ENCODE results near the gene TMEM186.
A peak's percentile ranks its signal among the peaks of the same experiment; 100 is the strongest.
"Not testable (repeated sequence)": the region's sequence is repeated elsewhere in the genome, so short reads cannot be mapped to it uniquely, and the experiment has no call there.

The TMEM186 gene, protein sequence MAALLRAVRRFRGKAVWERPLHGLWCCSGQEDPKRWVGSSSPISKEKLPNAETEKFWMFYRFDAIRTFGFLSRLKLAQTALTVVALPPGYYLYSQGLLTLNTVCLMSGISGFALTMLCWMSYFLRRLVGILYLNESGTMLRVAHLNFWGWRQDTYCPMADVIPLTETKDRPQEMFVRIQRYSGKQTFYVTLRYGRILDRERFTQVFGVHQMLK

DNA sequence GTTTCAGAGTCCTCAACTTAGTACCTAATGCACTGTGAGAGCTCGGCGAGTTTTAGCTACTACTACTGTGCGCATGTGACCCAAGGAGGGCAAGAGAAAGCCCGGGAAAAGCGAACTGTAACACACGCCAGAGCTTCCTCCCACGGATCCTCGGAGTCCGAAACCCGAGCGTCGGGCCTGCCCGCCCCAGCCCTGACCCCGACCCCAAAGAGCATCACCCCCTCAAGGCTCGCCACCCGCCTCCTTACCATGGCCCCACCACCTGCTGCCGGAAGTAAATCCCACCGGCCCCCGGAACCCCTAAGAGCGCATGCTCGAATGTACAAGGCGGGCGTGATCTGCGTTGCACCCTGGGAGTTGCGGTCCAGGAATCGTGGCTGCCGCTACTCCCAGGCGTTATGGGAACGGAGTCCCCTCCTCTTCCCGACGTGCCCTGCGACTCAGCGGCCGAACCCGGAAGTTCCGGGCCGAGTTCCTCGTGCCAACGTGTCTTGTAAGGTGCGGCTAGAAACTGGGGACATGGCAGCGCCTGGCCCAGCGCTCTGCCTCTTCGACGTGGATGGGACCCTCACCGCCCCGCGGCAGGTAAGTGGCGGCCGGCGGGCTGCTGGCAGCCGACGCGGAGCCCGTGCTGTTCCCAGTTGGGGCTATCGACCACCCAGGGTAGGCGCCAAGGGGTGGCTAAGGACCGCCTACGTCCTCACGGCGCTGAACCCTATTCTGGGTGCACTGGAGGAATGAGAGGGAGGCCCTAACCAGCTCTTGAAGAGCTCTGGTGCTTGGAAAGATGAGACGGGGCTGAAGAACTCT, at the start of gene TMEM186, which contains the start of gene PMM2:
TSS of gene TMEM186 (minus strand) at position 276 of the 810 bp plus-strand sequence. CDS start at position 251, 25 bp downstream.
TSS of gene PMM2 (plus strand) at position 476 of the 810 bp plus-strand sequence. CDS start at position 520, 44 bp downstream.
- peak; percentile 85 for DNase-seq (ENCODE audit: low read depth)

GRCh38 chr16:8847145-8847544, 49.7 kb upstream of the TMEM186 start:
- DNase-seq (ENCODE audit: low read depth): no peak

GRCh38 chr16:8846401-8846932, 49.0 kb upstream of the TMEM186 start:
- DNase-seq (ENCODE audit: low read depth): no peak

GRCh38 chr16:8845699-8846298, 48.4 kb upstream of the TMEM186 start:
- DNase-seq (ENCODE audit: low read depth): no peak

- DNase-seq (ENCODE audit: low read depth): not testable (repeated sequence)
Measured at GRCh38 chr16:8843296-8843695, 45.9 kb upstream of the TMEM186 start.

DNA sequence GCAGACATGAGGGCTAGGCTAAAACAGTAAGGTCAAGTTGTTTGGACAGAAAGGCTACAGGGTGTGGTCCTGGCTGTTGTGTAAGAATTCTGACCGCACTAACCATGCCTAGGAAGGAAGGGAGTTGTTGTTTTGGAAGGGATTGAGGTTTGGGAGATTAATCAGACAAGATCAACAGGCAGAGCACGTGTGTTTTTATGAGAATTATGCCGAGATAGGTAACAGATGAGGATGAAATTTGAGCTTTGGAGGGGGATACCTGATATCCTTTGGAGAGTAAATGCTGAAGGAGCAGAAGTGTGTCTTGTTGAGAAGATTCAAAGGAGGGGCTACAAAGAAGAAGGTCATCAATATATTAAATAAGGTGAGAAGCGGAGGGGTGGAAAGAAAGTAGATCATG, 44.6 kb upstream of the TMEM186 start:
- DNase-seq (ENCODE audit: low read depth): not testable (repeated sequence)

DNA sequence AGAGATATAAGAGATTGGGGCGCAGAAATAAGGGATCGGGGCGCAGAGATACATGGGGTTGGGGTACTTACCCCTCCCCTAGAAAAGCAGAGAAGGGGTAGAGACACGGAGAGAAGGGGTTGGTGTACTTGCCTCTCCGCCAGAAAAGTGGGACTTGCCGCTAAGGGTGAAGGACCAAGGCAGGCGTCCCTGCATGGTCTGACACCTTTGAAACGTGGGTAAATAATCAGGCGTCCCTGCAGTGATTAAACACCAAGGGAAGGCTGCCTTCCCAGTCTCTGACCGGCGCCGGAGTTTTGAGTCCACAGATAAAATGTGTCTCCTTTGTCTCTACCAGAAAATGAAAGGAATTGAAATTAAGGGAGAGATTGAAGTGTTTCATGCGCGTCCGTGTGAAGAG, 40.2 kb upstream of the TMEM186 start:
- not testable (repeated sequence) for DNase-seq (ENCODE audit: low read depth)

- not testable (repeated sequence) for DNase-seq (ENCODE audit: low read depth)
Measured at GRCh38 chr16:8836797-8837196, 39.4 kb upstream of the TMEM186 start.

DNA sequence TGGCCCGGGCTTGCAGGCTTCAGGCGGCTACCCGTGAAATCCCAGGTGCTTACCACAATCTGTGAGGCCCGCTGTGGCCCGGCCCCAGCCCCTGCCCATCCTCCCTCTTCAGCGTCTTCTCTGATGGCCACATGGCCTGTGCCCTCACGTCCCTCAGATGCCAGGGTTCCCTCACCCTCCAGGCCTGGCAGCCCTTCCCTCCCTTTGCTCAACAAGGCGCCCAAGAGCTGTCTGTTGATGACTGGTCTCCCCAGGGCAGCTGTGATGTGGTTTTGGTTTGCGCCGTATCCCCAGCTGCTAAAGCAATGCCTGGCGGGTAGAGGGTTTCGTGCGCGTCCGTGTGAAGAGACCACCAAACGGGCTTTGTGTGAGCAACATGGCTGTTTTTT, 35.3 kb upstream of the TMEM186 start:
- DNase-seq (ENCODE audit: low read depth): no peak

DNA sequence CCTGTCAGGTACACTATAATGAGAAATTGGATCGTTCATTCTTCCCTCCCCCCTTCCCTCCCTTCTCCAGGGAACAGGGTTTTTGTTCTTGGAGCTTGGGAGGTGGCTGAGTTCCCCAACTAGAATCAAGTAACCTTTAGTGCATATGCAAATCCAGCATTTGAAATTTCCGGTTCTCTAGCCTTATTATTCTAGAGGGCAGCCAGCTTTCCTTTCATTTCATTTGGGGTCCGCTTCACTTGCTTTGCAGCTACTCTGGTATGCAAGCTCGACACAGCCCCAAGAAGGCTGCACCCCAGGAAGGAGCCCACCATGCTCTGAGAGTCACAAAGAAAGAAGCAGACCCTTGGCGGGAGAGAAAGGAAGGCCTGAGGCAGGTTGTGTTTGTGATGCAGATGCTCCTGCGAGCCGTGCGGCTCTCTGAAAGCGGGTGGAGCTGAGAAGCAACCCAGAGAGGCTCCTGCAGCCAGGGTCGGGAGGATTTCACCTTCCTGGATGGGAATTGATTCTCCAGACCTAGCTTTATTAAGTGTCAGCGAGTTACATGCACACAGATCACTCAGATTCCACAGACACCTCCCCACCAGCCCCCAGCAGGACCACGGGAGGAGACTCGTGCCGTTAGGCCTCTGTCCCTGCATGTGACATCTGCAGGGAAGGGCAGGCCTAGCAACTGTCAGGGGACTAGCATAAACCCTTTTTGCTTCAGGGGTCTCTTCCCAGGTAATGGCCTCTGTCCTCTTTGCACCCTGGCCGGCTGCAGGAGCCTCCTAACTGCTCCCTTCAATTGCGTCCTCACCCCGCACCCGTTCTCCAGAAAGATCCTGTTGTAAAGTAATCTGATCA, 34.7 kb upstream of the TMEM186 start:
- DNase-seq (ENCODE audit: low read depth): no peak

DNA sequence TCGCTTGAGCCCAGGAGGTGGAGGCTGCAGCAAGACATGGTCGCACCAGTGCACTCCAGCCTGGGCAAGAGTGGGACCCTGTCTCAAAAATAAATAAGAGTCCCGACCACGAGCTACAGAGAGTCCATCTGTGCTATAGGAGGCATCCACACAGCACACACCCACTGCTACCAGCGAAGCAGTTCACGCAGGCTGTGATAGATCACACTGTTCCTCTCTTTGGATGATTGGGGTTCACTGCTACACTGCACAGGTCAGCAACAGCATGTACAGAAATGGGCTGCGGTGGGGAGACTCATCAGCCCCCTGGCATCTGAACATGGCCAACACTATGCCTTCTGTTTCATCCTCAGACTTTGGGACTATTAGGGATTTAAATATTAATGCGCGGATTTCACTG, 34.0 kb upstream of the TMEM186 start:
- no peak for DNase-seq (ENCODE audit: low read depth)

GRCh38 chr16:8828541-8829165, 31.2 kb upstream of the TMEM186 start:
- no peak for DNase-seq (ENCODE audit: low read depth)

DNA sequence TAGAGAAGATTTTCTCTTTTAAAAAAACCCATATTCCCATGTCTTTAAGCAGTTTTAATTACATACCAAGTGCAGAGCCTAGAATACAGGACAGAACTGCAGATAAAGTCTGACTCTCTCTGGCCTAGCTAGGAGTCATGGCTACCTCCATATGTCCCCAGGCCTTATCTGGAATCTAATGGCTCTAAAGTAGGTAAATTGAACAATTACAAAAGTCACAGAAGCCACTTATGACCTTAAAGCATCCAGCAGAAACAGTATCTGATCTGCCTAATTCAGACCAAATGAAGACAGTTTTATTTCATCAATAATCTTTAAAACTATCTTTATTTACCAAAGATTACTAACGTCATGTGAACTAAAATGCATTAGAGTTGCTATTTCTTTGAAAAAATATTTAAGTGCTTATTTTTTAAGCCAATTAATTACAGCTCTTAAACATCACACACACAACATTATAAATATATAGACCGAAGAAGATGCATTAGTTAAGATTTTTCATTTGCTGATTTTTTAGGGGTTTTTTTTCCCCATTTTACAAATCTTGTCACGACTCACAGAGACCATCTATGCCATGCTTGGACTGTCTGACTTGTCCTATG, 28.9 kb upstream of the TMEM186 start:
- no peak for DNase-seq (ENCODE audit: low read depth)

- no peak for DNase-seq (ENCODE audit: low read depth)
Measured at GRCh38 chr16:8822403-8822802, 25.0 kb upstream of the TMEM186 start.

DNA sequence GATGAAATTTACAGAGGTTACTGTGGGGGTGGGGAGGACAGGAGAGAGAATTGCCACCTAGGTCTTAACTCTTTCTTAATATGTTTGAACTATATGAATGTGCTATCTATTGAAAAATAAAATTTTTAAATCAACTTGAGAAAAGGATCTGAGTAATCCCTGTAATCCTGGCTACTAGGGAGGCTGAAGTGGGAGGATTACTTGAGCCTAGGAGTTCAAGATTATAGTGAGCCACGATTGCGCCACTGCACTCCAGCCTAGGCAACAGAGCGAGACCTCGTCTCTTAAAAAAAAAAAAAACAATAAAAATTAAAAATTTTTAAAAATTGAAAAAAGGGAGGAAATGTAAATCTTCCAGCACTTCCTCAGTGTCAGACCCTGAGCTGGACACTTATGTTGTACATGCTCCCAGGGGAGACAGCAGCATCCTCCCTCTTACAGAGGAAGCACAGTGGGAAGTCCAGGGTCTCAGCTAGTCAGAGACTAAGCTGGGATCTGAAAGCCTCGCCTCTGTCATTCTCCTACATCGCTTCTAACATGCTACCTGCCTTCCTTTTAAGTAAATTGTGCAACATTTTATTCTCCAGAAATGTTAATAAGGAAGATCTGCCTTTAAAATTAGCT, 22.1 kb upstream of the TMEM186 start:
- no peak for DNase-seq (ENCODE audit: low read depth)

GRCh38 chr16:8818504-8819270, 21.2 kb upstream of the TMEM186 start:
- no peak for DNase-seq (ENCODE audit: low read depth)

- DNase-seq (ENCODE audit: low read depth): no peak
Measured at GRCh38 chr16:8816967-8817655, 19.7 kb upstream of the TMEM186 start.

GRCh38 chr16:8814095-8814806, 16.8 kb upstream of the TMEM186 start:
- no peak for DNase-seq (ENCODE audit: low read depth)
